Occipital lobe (tissue), 2 donors: Measurements from ENCODE around the gene PRND. TPM values are rescaled to one million over a fixed set of nuclear protein-coding genes. Genes with fewer than 3 reads are reported as not detected.
"Not testable (repeated sequence)": the region's sequence is repeated elsewhere in the genome, so short reads cannot be mapped to it uniquely, and the experiment has no call there.

Source experiments
- DNase-seq: peaks from one replicate; lab custom pipeline; 2025; lab: John Stamatoyannopoulos, UW
- total RNA-seq: library from RNA; depleted of rRNA; stranded (reverse); fragments of >200 nt; gene quantifications from one replicate; pipeline ENCODE4 v1.2.3, GENCODE V29; 2014

PRND gene
- total RNA-seq, 1 donor from 2014 or later, result 1.1 TPM

DNA sequence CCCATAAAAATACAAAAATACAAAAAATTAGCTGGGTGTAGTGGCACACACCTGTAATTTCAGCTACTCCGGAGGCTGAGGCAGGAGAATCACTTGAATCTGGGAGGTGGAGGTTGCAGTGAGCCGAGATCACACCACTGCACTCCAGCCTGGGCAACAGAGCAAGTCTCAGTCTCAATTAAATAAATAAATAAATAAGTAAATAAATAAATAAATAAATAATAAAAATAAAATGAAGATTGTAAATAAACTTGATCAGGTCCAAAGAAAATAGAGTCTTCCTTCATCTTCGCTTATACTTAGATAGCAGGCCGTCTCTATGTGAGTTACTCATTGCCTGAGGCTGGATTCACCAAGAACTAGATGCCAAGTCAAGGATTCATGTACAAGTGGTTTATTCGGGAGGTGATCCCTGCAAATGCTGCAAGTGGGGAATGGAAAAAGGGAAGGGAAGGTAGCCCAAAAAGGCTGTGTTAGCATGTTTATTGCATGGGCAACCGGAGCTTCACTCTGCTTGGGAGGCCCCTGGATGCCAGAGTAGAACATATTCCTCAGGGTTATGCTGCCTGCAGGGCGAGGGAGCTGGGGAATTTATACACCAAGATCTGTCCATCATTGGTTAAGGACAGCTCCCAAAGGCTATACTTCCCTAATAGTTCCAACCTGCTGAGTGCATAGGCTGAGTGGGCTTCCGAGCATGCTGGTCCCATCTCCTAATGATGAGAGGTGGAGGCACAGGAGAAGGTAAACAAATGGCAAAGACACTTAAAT lies 16.3 kb downstream of the PRND start:
- no peak for DNase-seq

DNA sequence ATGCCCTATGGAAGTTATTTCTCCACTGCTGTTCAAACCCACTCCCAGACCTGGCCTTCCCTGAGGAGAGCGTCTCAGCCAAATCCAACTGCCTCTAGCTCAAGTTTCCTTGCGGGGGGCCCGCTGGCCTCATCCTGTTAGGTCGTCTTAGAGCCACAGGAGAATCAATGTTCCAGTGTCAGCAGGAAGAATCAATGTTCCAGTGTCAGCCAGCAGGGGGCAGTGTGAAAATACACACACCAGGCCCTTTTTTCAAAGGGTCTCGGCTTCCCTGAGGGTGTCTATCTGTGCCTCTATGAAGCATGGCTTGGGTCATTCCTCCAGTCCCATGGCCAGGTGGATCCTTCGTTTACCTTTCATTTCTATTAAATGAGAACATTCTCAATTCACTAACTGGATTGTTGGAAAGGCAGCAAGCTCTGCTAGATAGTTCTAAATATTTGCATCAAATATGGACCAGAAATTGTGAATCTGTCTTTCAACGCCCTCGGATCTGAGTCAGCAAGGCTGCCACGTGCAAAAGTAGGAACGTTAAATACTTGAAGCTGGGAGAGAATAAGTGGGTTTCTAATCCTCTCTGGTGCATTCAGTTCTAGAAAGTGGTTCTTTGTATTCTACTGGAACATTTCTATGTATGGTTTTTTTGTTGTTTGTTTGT lies 19.2 kb downstream of the PRND start:
- no peak for DNase-seq

DNA sequence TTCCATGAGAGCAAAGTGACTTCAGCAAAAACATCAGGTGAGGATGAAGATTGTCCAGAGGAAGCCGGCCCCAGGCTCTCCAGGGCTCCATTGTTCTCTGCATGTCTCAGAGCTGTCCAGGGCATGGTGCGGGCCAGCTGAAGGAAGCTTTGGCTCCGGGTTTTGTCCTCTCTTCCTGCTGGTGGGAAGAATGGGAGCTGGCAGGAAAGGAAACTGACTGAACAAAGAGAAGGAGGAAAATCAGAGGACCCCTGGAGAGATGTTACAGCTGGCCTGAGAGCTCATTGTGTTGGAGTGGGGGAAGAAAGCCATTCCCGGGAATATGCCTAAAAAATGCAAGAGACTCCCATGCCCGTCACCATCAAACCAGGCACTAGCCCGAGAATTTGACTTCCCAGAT lies 27.1 kb downstream of the PRND start:
- DNase-seq, result no peak

DNA sequence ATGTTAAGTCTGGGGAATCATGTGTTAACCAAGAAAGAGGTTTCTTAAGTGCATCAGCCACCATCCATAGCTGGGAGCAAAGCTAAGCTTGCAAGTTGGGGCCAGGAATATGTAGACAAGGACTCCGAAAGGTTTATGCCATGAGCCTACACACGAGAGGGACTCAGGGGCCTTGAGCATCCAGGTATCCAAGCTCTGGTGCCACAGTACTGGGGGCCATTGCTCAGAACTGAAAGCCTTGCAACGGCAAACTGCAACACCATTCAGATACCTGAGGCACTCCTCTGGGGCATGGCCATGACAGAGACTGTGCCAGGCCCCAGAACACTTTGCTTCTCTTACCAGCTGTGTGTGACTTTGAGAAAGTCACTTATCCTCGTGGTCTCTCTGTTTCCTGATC lies 27.6 kb downstream of the PRND start:
- no peak for DNase-seq

DNA sequence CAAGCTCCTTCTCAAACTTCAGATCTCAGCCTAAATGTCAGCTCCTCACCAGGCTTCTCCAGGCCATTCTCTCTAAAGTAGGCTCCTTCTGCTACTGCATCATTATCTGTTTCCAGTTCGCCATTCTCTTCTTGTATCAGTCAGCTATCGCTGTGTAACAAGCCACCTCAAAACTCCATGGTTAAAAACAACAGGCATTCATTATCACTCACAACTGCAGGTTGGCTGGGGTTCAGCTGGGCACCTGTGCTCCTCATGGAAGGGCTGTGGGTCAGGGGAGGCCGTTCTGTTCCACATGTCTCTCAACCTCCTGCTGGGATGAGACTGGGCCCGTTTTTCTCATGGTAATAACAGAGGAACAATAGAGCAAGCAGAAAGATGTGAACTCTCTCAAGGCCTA lies 28.7 kb downstream of the PRND start:
- DNase-seq, result no peak

DNA sequence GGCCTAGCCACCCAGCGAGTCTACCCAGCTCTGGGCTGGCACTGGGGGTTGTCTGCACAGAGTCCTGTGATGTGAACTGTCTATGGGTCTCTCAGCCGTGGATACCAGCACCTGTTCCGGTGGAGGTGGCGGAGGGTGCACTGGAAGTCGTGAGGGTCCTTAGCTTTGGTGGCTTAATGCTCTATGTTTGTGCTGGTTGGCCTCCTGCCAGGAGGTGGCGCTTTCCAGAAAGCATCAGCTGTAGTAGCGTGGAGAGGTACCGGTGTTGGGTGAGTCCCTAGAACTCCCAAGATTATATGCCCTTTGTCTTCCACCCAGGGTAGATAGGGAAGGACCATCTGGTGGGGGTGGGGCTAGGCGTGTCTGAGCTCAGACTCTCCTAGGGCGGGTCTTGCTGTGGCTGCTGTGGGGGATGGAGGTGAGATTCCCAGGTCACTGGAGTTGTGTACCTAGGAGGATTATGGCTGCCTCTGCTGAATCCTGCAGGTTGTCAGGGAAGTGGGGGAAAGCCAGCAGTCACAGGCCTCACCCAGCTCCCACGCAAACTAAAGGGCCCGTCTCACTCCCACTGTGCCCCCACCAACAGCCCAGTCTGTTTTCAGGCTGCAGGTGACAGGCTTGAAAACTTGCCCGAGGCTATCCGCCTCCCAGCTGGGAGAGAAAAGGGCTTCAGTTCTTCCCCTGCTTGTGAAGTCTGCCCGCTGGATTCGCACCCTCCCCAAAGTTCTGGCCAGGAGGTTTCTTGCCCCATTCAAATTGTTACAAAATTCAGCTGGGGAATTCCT lies 37.6 kb downstream of the PRND start:
- not testable (repeated sequence) for DNase-seq

DNA sequence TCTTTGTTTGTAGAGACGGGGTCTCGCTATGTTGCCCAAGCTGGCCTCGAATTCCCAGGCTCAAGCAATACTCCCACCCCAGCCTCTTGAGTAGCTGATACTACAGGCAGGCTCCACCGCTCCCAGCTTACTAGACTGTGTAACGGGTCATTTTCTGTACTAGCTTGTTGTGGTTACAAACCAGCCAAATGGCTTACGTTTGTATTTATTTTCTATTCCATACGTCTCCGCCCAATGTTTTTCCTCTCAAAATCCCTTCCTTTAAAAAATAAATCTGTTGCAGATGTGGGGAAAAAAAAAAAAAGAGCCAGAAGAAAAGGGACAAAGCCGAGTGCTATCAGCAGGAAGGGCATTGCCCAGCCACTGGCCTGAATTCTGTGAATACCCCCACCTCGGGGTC lies 41.6 kb downstream of the PRND start:
- no peak for DNase-seq

DNA sequence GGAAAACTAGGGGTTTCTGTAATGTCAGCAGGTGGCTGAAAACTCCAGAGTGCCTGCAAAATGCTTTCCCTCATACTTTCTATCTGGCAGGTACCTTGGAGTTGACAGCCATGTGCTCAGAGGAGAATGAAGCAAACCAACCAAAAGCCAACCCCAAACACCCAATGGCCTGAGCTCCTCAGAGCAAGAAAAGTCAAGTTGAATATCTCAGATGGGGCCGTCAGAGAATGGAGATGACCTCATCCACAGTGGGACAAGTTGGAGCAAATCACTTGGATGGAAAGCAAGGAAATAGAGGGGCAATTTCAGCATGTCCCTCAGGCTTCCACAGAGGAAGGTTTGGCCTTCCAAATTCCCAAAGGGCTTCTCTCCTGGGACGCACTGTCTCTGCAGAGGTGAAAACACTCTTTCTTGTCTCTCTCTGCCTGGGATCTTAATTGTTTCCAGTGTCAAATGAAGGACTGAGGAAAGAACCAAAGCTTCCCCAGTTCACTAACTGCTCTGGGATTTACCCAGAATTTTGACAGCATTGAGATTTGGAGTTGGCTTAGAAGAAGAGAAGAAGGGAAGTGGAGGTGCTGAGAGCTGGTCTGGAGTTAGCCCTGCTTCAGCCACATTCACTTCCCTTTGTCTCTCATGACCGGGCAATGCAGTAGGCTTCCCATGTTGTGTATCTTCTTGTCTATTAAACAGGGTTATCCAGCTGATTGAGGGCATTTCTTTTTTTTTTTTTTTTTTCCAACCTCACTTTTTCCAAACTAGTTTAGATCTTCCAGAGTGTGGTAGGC lies 42.2 kb downstream of the PRND start:
- no peak for DNase-seq

DNA sequence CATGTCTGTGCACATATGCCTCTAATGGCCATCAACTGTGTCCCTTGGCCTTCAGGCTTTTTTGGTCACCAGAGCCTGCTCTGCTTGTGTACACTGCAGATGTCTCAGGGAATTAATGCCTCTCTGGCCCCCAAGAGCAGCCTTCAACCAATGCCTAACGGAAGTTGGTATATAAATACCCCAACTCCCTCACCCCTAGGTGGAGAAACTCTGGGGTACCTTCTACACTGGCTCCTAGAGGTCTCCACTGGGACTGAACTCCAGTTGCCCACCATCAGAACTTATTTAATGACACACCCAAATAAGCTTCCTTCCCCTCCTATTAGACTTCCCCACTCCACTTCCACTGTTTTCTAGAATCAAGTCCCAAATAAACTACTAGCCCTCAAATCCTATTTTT lies 43.1 kb downstream of the PRND start:
- DNase-seq, result no peak

DNA sequence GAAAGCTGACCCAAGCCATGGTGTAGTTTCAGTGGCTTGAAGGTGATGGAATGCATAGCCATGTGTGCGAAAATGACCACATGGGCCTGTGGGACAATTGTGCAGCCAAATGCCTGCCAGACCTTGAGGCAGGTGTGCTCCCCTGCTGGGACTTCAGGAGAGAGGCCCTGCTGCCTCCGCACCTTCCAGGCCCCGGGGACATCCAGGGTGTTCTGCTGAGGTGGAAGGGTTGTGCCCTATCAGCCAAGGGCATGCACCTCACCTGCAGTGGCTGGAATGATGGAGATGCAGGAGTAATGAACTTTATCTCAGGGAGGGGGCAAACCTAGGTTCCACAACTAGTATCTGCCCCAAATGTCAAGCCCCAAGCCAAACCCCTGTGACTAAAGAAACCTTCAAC lies 44.0 kb downstream of the PRND start:
- no peak for DNase-seq

DNA sequence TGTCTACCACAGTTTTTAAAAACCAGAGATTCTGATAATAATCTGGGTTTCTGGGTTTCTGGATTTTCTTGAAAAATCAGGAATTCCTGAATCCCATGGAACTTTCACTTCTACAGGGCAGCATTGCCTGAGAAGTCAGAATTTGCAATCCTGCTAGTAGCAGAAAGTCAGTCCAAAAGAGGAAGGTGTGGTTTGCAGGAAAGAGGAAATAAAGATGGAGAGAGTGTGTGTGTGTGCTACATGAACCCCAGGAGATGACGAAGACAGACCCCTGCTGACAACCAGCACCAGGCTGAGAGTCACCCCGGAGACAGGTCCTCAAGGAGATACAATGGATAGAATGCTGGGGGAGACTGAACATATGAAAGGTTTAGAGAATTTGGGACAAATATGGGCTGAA lies 44.9 kb downstream of the PRND start:
- no peak for DNase-seq

DNA sequence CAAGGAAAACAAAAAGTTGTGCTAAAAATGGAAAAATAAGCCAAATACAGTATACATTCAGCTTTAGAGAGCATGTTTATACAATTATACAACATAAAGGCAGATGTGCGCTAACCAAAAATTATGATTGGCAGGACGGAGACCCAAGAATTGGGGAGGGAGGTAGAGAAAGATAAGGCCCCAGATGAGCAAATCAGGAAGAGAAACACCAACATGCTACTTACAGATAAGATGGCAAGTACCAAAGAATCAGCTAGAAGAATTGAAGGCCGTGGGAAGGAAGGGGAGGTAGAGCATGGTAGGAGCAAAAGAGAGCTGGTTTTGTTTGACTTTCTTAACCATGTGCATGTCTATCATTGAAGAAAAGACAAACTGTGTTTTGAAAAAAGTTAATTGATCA lies 45.4 kb downstream of the PRND start:
- no peak for DNase-seq

DNA sequence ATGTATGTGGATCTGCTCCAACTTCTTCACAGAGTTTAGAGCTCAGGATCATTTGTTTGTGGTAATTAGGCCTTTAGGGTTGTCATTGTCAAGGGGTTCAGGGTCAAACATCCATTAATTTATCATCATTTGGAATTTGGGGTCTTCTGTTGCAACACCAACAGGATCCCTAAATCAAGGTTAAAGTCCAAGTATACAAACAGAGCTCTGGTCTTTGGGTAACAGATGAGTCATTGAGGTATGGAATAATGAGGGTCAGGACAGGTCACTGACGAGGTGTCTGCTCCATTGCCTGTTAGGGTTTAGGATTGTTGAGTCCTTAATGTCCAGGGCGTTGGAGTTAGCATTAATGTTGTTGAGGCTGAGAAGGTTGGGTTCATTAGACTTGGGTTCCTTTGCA lies 47.6 kb downstream of the PRND start:
- DNase-seq, result no peak

DNA sequence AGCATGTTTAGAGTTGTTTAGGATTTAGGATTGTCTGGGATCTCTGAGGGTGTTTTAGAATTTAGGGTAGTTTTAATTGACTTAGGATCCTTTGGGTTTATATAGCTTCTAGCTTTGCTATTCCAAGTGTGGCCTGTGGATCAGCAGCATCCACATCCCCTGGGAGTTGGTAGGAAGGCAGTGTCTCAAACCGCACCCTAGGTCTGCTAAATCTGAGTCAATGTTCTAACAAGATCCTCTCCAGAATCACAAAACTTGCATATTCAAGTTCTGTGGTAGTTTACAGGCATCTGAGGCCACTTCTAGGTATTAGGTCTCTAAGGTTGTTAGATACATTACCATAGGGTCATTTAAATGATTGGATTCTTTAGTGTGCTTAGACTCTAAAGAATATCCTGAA lies 48.3 kb downstream of the PRND start:
- DNase-seq, result no peak

DNA sequence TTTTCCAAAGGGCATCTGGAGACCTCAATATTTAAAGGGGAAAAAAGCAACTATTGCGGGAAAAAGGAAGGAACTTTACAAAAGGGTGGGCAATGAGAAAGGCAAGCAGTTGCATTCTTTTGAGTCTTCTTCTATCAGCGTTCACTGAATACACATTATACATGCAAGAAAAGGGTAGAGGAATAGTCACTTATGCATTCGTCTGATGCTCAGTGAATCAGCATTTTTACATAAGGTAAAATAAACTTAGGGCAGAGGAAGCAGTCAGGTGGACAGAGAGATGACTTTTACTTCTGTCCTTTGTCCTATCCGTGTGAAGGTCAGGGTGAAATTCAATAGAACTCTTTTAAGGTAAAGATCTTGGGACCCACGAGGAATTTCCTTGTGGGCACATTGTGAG lies 49.3 kb downstream of the PRND start:
- DNase-seq, result no peak

DNA sequence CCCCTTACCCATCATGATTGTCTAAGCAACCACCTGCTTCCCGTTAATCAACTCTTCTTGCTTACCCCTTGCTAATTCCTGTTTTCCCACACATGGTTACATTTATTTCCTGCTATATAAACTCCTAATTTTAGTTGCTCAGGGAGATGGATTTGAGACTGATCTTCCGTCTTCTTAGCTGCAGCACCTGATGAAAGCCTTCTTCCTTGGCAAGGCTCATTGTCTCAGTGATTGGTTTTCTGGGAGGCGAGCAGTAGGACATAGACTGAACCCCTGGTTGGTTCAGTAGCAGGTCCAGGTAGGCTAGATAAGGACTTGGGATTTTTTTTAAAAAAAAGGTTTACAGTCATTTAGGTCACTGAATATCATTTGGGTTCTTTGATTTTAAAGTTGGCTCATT lies 50.4 kb downstream of the PRND start:
- no peak for DNase-seq

DNA sequence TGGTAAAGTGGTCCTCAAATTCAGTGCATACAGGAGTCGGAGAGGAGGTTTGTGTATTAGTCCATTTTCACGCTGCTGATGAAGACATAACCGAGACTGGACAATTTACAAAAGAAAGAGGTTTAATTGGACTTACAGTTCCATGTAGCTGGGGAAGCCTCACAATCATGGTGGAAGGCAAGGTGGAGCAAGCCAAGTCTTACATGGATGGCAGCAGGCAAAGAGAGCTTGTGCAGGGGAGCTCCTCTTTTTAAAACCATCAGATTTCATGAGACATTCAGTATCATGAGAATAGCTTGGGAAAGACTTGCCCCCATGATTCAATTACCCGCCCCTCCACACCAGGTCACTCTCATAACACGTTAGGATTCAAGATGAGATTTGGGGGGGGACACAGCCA lies 51.3 kb downstream of the PRND start:
- DNase-seq, result not testable (repeated sequence)

DNA sequence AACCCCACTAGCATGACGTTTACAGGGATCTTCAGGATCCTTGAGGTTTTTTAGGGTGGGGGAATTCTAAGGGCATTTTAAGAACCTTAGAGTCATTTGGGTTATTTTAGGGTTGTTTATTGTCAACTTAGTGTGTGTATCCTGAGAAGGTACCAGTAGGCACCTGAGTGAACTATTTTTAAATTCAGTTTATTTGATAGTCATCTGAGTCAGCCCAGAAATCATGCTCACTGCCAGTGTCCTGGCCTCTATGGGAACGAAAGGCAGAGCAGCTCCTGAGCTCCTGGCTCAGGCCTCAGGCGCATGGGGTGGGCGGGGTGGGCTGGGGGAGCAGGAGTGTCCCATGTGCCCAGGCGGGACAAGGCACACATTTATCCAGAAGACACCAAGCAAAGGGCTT lies 52.0 kb downstream of the PRND start:
- no peak for DNase-seq

DNA sequence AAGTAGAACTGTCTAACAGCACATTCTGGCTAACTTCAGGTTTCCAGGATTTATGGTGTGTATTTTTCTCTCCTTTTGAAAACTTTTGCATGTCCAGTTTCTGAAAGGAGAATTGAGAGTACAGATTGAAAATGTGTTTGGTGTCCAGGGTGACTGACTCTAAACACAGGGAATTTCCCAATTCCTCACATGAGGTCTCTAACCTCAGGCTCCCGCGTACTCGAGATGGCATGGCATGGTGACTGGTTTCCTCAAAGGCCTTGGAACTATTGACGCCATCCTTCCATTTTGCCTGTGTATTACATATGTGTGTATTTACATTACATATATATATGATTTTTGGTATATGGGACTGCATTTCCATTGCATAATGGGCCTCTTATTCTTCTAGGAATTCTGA lies 52.5 kb downstream of the PRND start:
- no peak for DNase-seq

DNA sequence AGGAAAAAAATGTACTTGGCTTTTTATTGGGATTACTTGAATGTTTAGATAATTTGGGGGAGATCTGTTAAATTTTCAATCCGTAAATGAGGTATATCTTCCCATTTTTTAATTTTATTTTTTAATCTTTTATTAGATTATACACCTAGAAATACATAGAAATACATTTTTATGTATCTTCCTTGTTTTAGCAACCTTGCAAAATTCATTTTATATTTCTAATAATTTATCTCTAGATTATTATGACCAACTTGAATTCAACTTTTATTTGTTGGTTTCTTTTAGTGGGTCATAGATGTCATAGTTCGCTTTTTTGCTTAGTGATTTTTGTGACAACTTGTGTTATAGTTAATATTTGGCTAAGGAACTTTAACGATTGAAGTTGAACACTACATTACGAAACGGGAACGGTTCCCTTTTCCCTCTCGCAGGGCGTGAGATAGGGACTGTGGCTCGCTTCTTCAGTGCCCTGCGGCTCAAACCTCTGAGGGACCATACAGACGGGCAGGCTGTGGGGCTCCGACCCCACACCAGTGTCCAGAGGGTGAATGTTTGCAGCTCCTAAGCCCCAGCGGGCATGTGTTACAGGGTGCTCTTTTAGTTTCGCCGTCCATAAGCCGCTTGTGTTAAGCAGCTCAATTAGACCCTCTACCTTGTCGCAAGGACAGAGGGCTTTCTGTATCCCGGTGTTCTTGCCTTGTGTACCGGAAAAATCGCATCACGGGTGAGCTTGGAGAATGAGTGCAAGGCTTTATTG lies 53.8 kb downstream of the PRND start:
- DNase-seq, result no peak

DNA sequence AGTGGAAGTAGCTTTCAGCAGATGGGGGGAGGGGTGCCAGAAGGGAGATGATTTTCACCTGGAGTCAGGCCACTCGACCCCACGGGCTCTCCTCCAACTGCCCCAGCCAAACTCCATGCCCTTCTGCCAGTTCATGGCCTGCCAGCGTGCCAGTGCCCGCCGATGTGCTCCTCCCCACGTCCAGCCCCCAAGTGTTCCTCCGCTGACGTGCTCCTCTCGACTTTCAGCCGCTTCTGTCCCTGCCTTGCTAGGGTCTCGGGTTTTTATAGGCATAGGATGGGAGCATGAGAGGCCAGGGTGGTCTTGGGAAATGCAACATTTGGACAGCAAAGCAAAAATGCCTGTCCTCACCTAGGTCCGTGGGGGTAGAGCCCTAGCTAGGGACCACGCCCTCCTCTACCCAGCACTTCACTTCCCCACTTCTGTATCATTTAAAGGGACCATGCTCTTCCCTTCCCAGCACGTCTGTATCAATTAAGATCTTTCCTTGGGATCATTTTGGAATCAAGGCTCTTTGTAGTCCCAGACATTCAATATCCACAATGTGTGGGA lies 54.4 kb downstream of the PRND start:
- no peak for DNase-seq
